ENCODE results near the gene TBC1D4.

GRCh38 chr13:75461314-75461713 lies 20.7 kb downstream of the TBC1D4 start:
- no peak for TF ChIP-seq EZH2 (IDR thresholded peaks at IDR 0.05; ENCODE audit: borderline replicate concordance, insufficient read depth, low read length, poor library complexity, severe bottlenecking)
- TF ChIP-seq SMC3 (conservative IDR thresholded peaks at IDR 0.05; ENCODE audit: poor library complexity) = no peak
- TF ChIP-seq, protein P1, sequence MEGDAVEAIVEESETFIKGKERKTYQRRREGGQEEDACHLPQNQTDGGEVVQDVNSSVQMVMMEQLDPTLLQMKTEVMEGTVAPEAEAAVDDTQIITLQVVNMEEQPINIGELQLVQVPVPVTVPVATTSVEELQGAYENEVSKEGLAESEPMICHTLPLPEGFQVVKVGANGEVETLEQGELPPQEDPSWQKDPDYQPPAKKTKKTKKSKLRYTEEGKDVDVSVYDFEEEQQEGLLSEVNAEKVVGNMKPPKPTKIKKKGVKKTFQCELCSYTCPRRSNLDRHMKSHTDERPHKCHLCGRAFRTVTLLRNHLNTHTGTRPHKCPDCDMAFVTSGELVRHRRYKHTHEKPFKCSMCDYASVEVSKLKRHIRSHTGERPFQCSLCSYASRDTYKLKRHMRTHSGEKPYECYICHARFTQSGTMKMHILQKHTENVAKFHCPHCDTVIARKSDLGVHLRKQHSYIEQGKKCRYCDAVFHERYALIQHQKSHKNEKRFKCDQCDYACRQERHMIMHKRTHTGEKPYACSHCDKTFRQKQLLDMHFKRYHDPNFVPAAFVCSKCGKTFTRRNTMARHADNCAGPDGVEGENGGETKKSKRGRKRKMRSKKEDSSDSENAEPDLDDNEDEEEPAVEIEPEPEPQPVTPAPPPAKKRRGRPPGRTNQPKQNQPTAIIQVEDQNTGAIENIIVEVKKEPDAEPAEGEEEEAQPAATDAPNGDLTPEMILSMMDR (IDR thresholded peaks at IDR 0.05; ENCODE audit: poor library complexity, severe bottlenecking) = no peak
- no peak for TF ChIP-seq REST (IDR thresholded peaks at IDR 0.05; ENCODE audit: borderline replicate concordance)
- no peak for TF ChIP-seq POLR2AphosphoS5 (IDR thresholded peaks at IDR 0.05)
- no peak for TF ChIP-seq MXI1 (conservative IDR thresholded peaks at IDR 0.05; ENCODE audit: poor library complexity, severe bottlenecking)
- TF ChIP-seq EP300 (conservative IDR thresholded peaks at IDR 0.05; ENCODE audit: poor library complexity, severe bottlenecking) = no peak
- no peak for TF ChIP-seq TAF1 (IDR thresholded peaks at IDR 0.05; ENCODE audit: low read depth)
- no peak for TF ChIP-seq RAD21 (conservative IDR thresholded peaks at IDR 0.05)
